Measurements from ENCODE around the gene THADA.

THADA gene

GRCh38 chr2:43345391-43345813, 250.4 kb downstream of the THADA start:
- H3K9me2 ChIP-seq (replicated peaks; ENCODE audit: control insufficient read depth, low read length) = no peaks in the 10 kb centered on the region
- H3K27ac ChIP-seq (ENCODE audit: low read depth, low read length) = no peak overlapping the region
- H3K79me2 ChIP-seq (ENCODE audit: control insufficient read depth, low read length) = no peaks in the 10 kb centered on the region
- H3K9me3 ChIP-seq (ENCODE audit: control insufficient read depth, insufficient read depth, low read length) = no peaks in the 10 kb centered on the region
- H3F3A ChIP-seq (ENCODE audit: control insufficient read depth, insufficient read depth) = no peaks in the 10 kb centered on the region
- H3K4me1 ChIP-seq (ENCODE audit: control insufficient read depth, low read length) = no peaks in the 10 kb centered on the region
- no peak overlapping the region for H3K4me2 ChIP-seq (ENCODE audit: low read length)
- H4K20me1 ChIP-seq (ENCODE audit: control insufficient read depth, insufficient read depth, low read depth, low read length) = no peaks in the 10 kb centered on the region
- H3K4me3 ChIP-seq (ENCODE audit: low read length) = no peak overlapping the region
- H3K27me3 ChIP-seq (ENCODE audit: control insufficient read depth, low read length) = no peaks in the 10 kb centered on the region
- H3K36me3 ChIP-seq (ENCODE audit: control insufficient read depth, low read length) = no peaks in the 10 kb centered on the region
- TF ChIP-seq EZH2phosphoT487 (IDR thresholded peaks at IDR 0.05; ENCODE audit: borderline replicate concordance, low read length) (no peak), CTCF (IDR thresholded peaks at IDR 0.05; ENCODE audit: low read depth, low read length, poor library complexity, severe bottlenecking) (no peak)

GRCh38 chr2:43344868-43345373, 250.9 kb downstream of the THADA start:
- H3K4me1 ChIP-seq (ENCODE audit: control insufficient read depth, low read length) = no peaks in the 10 kb centered on the region
- no peak overlapping the region for H3K27ac ChIP-seq (ENCODE audit: low read depth, low read length)
- H3K79me2 ChIP-seq (ENCODE audit: control insufficient read depth, low read length) = no peaks in the 10 kb centered on the region
- no peaks in the 10 kb centered on the region for H3K9me3 ChIP-seq (ENCODE audit: control insufficient read depth, insufficient read depth, low read length)
- no peak for TF ChIP-seq EZH2phosphoT487 (IDR thresholded peaks at IDR 0.05; ENCODE audit: borderline replicate concordance, low read length)
- no peak for TF ChIP-seq CTCF (IDR thresholded peaks at IDR 0.05; ENCODE audit: low read depth, low read length, poor library complexity, severe bottlenecking)
- no peaks in the 10 kb centered on the region for H4K20me1 ChIP-seq (ENCODE audit: control insufficient read depth, insufficient read depth, low read depth, low read length)
- H3K9me2 ChIP-seq (replicated peaks; ENCODE audit: control insufficient read depth, low read length) = no peaks in the 10 kb centered on the region
- no peaks in the 10 kb centered on the region for H3F3A ChIP-seq (ENCODE audit: control insufficient read depth, insufficient read depth)
- no peaks in the 10 kb centered on the region for H3K27me3 ChIP-seq (ENCODE audit: control insufficient read depth, low read length)
- no peak overlapping the region for H3K4me3 ChIP-seq (ENCODE audit: low read length)
- H3K4me2 ChIP-seq (ENCODE audit: low read length) = no peak overlapping the region
- no peaks in the 10 kb centered on the region for H3K36me3 ChIP-seq (ENCODE audit: control insufficient read depth, low read length)

- Histone ChIP-seq H3K4me1 (ENCODE audit: control insufficient read depth, low read length) (no peaks in the 10 kb centered on the region), H3K4me3 (ENCODE audit: low read length) (no peak overlapping the region), H3F3A (ENCODE audit: control insufficient read depth, insufficient read depth) (no peaks in the 10 kb centered on the region), H3K9me2 (replicated peaks; ENCODE audit: control insufficient read depth, low read length) (no peaks in the 10 kb centered on the region), H3K4me2 (ENCODE audit: low read length) (no peak overlapping the region), H3K79me2 (ENCODE audit: control insufficient read depth, low read length) (no peaks in the 10 kb centered on the region), H3K27ac (ENCODE audit: low read depth, low read length) (no peak overlapping the region), H3K36me3 (ENCODE audit: control insufficient read depth, low read length) (no peaks in the 10 kb centered on the region), H4K20me1 (ENCODE audit: control insufficient read depth, insufficient read depth, low read depth, low read length) (no peaks in the 10 kb centered on the region), H3K27me3 (ENCODE audit: control insufficient read depth, low read length) (no peaks in the 10 kb centered on the region), H3K9me3 (ENCODE audit: control insufficient read depth, insufficient read depth, low read length) (no peaks in the 10 kb centered on the region)
- TF ChIP-seq EZH2phosphoT487 (IDR thresholded peaks at IDR 0.05; ENCODE audit: borderline replicate concordance, low read length) (no peak), CTCF (IDR thresholded peaks at IDR 0.05; ENCODE audit: low read depth, low read length, poor library complexity, severe bottlenecking) (no peak)
Measured at GRCh38 chr2:43343573-43344304, 252.1 kb downstream of the THADA start.

Measured in DOHH2 (cell line).